Choroid plexus epithelial cell (primary cell): ENCODE data around the gene DNAI7.

Source experiments
- DNase-seq: peaks from one replicate; pipeline ENCODE4 v3.0.0-alpha.2; 2010; ENCODE audit warnings: low read depth
- H3K4me3 ChIP-seq: 2 replicates; pipeline ENCODE4 v1.5.1; 2011; ENCODE audit warnings: low read depth, mild to moderate bottlenecking, control low read depth, low read length, moderate library complexity
- TF ChIP-seq, protein P1 (sequence below): conservative IDR thresholded peaks from 2 replicates; pipeline ENCODE4 v1.5.1; 2011; ENCODE audit warnings: low read depth, mild to moderate bottlenecking, control low read depth, inconsistent platforms, low read length, moderate library complexity

DNAI7 gene

DNA sequence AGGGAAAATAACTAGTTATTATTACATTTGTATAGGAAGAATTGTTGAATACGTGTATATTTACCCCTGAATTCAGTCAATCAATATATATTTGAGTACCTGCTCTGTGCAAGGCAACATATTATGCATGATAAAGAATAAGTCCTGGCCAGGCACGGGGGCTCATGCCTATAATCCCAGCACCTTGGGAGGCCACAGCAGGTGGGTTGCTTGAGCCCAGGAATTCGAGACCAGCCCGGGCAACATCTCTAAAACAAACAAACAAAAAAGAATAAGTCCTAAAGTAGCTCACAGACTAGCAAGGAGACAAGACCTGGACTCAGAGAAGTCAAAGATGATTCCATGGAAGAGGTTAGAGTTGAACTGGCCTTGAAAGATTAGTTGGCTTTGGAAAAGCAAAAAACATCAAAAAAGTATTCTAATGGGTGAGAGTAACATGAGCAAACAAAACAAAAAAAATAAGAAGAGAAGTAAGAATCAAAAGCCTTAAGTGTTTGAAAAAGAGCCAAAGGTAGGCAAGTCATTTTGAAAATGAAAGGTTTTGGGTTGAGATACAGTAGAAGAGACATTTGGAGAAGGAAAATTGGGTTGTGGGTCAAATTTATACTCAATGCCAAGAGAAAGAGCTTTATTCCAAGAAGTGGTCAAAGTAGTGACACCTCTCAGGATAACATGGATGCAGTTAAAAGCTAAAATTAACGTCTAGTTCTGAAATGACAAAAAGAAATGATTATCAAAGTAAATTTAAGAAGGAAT is 130.9 kb downstream of the DNAI7 start:
- TF ChIP-seq, protein P1, sequence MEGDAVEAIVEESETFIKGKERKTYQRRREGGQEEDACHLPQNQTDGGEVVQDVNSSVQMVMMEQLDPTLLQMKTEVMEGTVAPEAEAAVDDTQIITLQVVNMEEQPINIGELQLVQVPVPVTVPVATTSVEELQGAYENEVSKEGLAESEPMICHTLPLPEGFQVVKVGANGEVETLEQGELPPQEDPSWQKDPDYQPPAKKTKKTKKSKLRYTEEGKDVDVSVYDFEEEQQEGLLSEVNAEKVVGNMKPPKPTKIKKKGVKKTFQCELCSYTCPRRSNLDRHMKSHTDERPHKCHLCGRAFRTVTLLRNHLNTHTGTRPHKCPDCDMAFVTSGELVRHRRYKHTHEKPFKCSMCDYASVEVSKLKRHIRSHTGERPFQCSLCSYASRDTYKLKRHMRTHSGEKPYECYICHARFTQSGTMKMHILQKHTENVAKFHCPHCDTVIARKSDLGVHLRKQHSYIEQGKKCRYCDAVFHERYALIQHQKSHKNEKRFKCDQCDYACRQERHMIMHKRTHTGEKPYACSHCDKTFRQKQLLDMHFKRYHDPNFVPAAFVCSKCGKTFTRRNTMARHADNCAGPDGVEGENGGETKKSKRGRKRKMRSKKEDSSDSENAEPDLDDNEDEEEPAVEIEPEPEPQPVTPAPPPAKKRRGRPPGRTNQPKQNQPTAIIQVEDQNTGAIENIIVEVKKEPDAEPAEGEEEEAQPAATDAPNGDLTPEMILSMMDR, result no peak
- DNase-seq, result no peak

DNA sequence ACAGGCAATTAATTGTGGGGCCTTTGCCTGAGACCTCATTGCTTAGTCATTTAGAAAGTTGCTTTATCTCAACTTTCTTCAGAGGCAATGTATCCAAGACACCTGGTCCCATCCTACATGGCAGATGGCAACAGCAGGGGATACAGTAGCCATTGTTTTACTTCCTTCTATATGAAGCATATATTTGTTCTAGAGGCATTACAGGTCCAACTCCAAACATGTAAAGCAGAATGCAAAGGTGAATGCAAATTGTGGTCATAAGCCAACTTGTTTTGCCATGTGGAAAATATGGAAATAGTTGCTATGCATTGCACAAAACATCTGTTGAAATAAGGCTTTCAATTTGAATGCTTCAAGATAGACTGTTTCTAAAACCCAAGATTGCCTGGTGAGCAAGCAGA is 136.3 kb downstream of the DNAI7 start:
- no peak overlapping the region for H3K4me3 ChIP-seq
- no peak for DNase-seq
- TF ChIP-seq, protein P1, result no peak

More for the DNA sequence above, 130.9 kb downstream of the DNAI7 start:
- H3K4me3 ChIP-seq, result no peak overlapping the region
